Liver (tissue), 9 donors: ENCODE data around the gene ASPHD1. TPM values are rescaled to one million over a fixed set of nuclear protein-coding genes. Genes with fewer than 3 reads are reported as not detected.

Experiments used
- DNase-seq: peaks from one replicate; pipeline ENCODE4 v3.0.0-alpha.2; 2017; ENCODE audit warnings: low spot score
- H3K27ac ChIP-seq, 2 donors: one replicate each; pipeline ENCODE4 v1.7.0; 2013; ENCODE audit warnings: inconsistent platforms in 2 of 2, low read length in 2 of 2, control low read depth in 1 of 2, low read depth in 1 of 2, mild to moderate bottlenecking in 1 of 2
- H3K27me3 ChIP-seq, 4 donors: one replicate each; pipeline versions ENCODE4 v1.6.1 to v1.7.0; 2013; ENCODE audit warnings: low read length in 3 of 4, inconsistent platforms in 1 of 4, mild to moderate bottlenecking in 1 of 4, moderate library complexity in 1 of 4; ENCODE audit not compliant: control insufficient read depth in 4 of 4, insufficient read depth in 4 of 4
- H3K36me3 ChIP-seq, 4 donors: one replicate each; pipeline versions ENCODE4 v1.6.1 to v1.7.0; 2013; ENCODE audit warnings: low read length in 3 of 4, mild to moderate bottlenecking in 3 of 4, low read depth in 1 of 4, moderate library complexity in 1 of 4; ENCODE audit not compliant: control insufficient read depth in 4 of 4, insufficient read depth in 3 of 4
- H3K4me1 ChIP-seq, 4 donors: one replicate each; pipeline versions ENCODE4 v1.6.1 to v1.7.0; 2013; ENCODE audit warnings: low read length in 3 of 4, mild to moderate bottlenecking in 3 of 4, moderate library complexity in 1 of 4; ENCODE audit not compliant: control insufficient read depth in 4 of 4, insufficient read depth in 4 of 4
- H3K4me3 ChIP-seq, 3 donors: one replicate each; pipeline versions ENCODE4 v1.6.1 to v1.7.0; 2013; ENCODE audit warnings: low read length in 3 of 3, control low read depth in 1 of 3, low read depth in 1 of 3, mild to moderate bottlenecking in 1 of 3
- H3K9ac ChIP-seq, 2 donors: one replicate each; pipeline ENCODE4 v1.7.0; 2013; ENCODE audit warnings: low read length in 2 of 2, mild to moderate bottlenecking in 2 of 2, moderate library complexity in 2 of 2, control low read depth in 1 of 2, low read depth in 1 of 2
- H3K9me3 ChIP-seq, 4 donors: one replicate each; pipeline versions ENCODE4 v1.6.1 to v1.7.0; 2013; ENCODE audit warnings: low read length in 3 of 4; ENCODE audit not compliant: control insufficient read depth in 4 of 4
- ATF3 ChIP-seq: IDR thresholded peaks from 2 replicates; pipeline ENCODE4 v1.6.1; 2016; ENCODE audit warnings: antibody characterized with exemption
- EGR1 ChIP-seq, 2 donors: IDR thresholded peaks; 2 replicates each; pipeline ENCODE4 v1.6.1; 2016 to 2018; ENCODE audit warnings: antibody characterized with exemption in 2 of 2, low read depth in 2 of 2
- FOXA1 ChIP-seq: IDR thresholded peaks from 2 replicates; pipeline ENCODE4 v1.6.1; 2016; ENCODE audit warnings: antibody characterized with exemption
- FOXA2 ChIP-seq: IDR thresholded peaks from 2 replicates; pipeline ENCODE4 v1.6.1; 2016; ENCODE audit warnings: antibody characterized with exemption
- GABPA ChIP-seq, 2 donors: IDR thresholded peaks in 1 of 2; conservative IDR thresholded peaks in 1 of 2; 2 replicates each; pipeline ENCODE4 v1.6.1; 2016; ENCODE audit warnings: antibody characterized with exemption in 2 of 2, mild to moderate bottlenecking in 1 of 2, moderate library complexity in 1 of 2
- HNF4A ChIP-seq, 2 donors: conservative IDR thresholded peaks; 2 replicates each; pipeline ENCODE4 v1.6.1; 2016; ENCODE audit warnings: antibody characterized with exemption in 2 of 2, mild to moderate bottlenecking in 2 of 2
- HNF4G ChIP-seq: IDR thresholded peaks from 2 replicates; pipeline ENCODE4 v1.6.1; 2016; ENCODE audit warnings: antibody characterized with exemption
- JUND ChIP-seq, 2 donors: IDR thresholded peaks; 2 replicates each; pipeline ENCODE4 v1.6.1; 2016; ENCODE audit warnings: antibody characterized with exemption in 2 of 2
- MAX ChIP-seq: IDR thresholded peaks from 2 replicates; pipeline ENCODE4 v1.6.1; 2016; ENCODE audit warnings: antibody characterized with exemption
- NR2F2 ChIP-seq: IDR thresholded peaks from 2 replicates; pipeline ENCODE4 v1.6.1; 2016; ENCODE audit warnings: antibody characterized with exemption
- RAD21 ChIP-seq, 2 donors: IDR thresholded peaks; 2 replicates each; pipeline ENCODE4 v1.6.1; 2016; ENCODE audit warnings: antibody characterized with exemption in 2 of 2, mild to moderate bottlenecking in 2 of 2
- REST ChIP-seq: IDR thresholded peaks from 2 replicates; pipeline ENCODE4 v1.6.1; 2016; ENCODE audit warnings: antibody characterized with exemption, mild to moderate bottlenecking
- RXRA ChIP-seq, 2 donors: IDR thresholded peaks; 2 replicates each; pipeline ENCODE4 v1.6.1; 2017 to 2018; ENCODE audit warnings: antibody characterized with exemption in 2 of 2, mild to moderate bottlenecking in 1 of 2
- SP1 ChIP-seq: IDR thresholded peaks from 2 replicates; pipeline ENCODE4 v1.6.1; 2018; ENCODE audit warnings: antibody characterized with exemption, mild to moderate bottlenecking
- TAF1 ChIP-seq: conservative IDR thresholded peaks from 2 replicates; pipeline ENCODE4 v1.6.1; 2016; ENCODE audit warnings: antibody characterized with exemption, mild to moderate bottlenecking
- YY1 ChIP-seq: IDR thresholded peaks from 2 replicates; pipeline ENCODE4 v1.6.1; 2016; ENCODE audit warnings: antibody characterized with exemption, mild to moderate bottlenecking
- WGBS: extraction: QIAGEN DNeasy Blood & Tissue Kit; methylation state at CpG from one replicate; pipeline ENCODE4 v1.1.7; 2013; 5-methylcytosine and 5-hydroxymethylcytosine counted together
- polyA plus RNA-seq, 2 donors: library from polyadenylated mRNA; stranded (reverse) in 1 of 2; unstranded in 1 of 2; fragments of 200-250 nt in 1 of 2; fragments of >200 nt in 1 of 2; fragmentation: Nextera tagmentation in 1 of 2; extraction: Ambion mirVana in 1 of 2; gene quantifications; one replicate each; pipeline versions ENCODE4 v1.2.1 to v1.2.3, GENCODE V29; 2013 to 2015
- total RNA-seq, 2 donors: library from RNA; depleted of rRNA; stranded (reverse); fragments of >200 nt; gene quantifications; one replicate each; pipeline ENCODE4 v1.2.3, GENCODE V29; 2014
- TF ChIP-seq, protein P1 (sequence below): fragments of 150-350 bp; IDR thresholded peaks from 2 replicates; pipeline ENCODE4 v1.5.1; 2017; ENCODE audit warnings: improper control_type of control experiment, low read depth, low read length; ENCODE audit not compliant: missing input control
- TF ChIP-seq, protein P2 (sequence below): IDR thresholded peaks from 2 replicates; pipeline ENCODE4 v1.6.1; 2016; ENCODE audit warnings: antibody characterized with exemption
- donor health status: healthy.
- donor health status: healthy.
- donor health status: healthy.
- donor health status: healthy.
- donor health status: healthy.

ASPHD1 gene
- total and polyA plus RNA-seq, 4 donors = 0.25 to 0.28 TPM; not detected in 2

GRCh38 chr16:29920288-29921033, 20.2 kb downstream of the ASPHD1 start:
- H3K9me3 ChIP-seq = no peaks in the 10 kb centered on the region
- H3K36me3 ChIP-seq = peaks cover 6 to 23% (median 16%) of the 10 kb centered on the region in 4 donors
- no peak for DNase-seq
- H3K4me3 ChIP-seq = no peak overlapping the region
- WGBS = 93% methylated on average over 6 of the region's 6 CpGs
- H3K4me1 ChIP-seq = peaks cover 4 to 8% (median 7%) of the 10 kb centered on the region in 4 donors
- H3K27ac ChIP-seq = no peak overlapping the region
- H3K27me3 ChIP-seq = no peaks in the 10 kb centered on the region
- TF ChIP-seq EGR1 (IDR thresholded peaks at IDR 0.05; ENCODE audit: low read depth in 2 of 2) (no peak), REST (no peak), HNF4A (conservative IDR thresholded peaks at IDR 0.05) (no peak), RXRA (IDR thresholded peaks at IDR 0.05) (no peak), RAD21 (IDR thresholded peaks at IDR 0.05) (no peak), FOXA2 (no peak), FOXA1 (no peak), HNF4G (no peak), YY1 (no peak), NR2F2 (no peak), SP1 (no peak), ATF3 (no peak), TAF1 (no peak), JUND (IDR thresholded peaks at IDR 0.05) (no peak), GABPA (IDR thresholded peaks at IDR 0.05 in 1 of 2, conservative IDR thresholded peaks at IDR 0.05 in 1 of 2) (no peak), MAX (no peak)
- TF ChIP-seq, protein P1, sequence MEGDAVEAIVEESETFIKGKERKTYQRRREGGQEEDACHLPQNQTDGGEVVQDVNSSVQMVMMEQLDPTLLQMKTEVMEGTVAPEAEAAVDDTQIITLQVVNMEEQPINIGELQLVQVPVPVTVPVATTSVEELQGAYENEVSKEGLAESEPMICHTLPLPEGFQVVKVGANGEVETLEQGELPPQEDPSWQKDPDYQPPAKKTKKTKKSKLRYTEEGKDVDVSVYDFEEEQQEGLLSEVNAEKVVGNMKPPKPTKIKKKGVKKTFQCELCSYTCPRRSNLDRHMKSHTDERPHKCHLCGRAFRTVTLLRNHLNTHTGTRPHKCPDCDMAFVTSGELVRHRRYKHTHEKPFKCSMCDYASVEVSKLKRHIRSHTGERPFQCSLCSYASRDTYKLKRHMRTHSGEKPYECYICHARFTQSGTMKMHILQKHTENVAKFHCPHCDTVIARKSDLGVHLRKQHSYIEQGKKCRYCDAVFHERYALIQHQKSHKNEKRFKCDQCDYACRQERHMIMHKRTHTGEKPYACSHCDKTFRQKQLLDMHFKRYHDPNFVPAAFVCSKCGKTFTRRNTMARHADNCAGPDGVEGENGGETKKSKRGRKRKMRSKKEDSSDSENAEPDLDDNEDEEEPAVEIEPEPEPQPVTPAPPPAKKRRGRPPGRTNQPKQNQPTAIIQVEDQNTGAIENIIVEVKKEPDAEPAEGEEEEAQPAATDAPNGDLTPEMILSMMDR = no peak
- TF ChIP-seq, protein P2, sequence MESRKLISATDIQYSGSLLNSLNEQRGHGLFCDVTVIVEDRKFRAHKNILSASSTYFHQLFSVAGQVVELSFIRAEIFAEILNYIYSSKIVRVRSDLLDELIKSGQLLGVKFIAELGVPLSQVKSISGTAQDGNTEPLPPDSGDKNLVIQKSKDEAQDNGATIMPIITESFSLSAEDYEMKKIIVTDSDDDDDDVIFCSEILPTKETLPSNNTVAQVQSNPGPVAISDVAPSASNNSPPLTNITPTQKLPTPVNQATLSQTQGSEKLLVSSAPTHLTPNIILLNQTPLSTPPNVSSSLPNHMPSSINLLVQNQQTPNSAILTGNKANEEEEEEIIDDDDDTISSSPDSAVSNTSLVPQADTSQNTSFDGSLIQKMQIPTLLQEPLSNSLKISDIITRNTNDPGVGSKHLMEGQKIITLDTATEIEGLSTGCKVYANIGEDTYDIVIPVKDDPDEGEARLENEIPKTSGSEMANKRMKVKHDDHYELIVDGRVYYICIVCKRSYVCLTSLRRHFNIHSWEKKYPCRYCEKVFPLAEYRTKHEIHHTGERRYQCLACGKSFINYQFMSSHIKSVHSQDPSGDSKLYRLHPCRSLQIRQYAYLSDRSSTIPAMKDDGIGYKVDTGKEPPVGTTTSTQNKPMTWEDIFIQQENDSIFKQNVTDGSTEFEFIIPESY = no peak
- H3K9ac ChIP-seq = no peak overlapping the region
